Fibroblast of the aortic adventitia (primary cell): ENCODE results near the gene PDZD8. TPM values are rescaled to one million over a fixed set of nuclear protein-coding genes. Genes with fewer than 3 reads are reported as not detected.
A peak's percentile ranks its signal among the peaks of the same experiment; 100 is the strongest.

Source experiments
- DNase-seq: peaks from one replicate; pipeline ENCODE4 v3.0.0-alpha.2; 2010; ENCODE audit warnings: low read depth
- H3K4me3 ChIP-seq: 2 replicates; pipeline ENCODE4 v1.5.1; 2011; ENCODE audit warnings: low read depth, mild to moderate bottlenecking, control low read depth, low read length, moderate library complexity
- total RNA-seq: library from RNA; depleted of rRNA; stranded (reverse); fragments of >200 nt; gene quantifications from 2 replicates; pipeline ENCODE4 v1.2.3, GENCODE V29; 2012; ENCODE audit warnings: low replicate concordance
- TF ChIP-seq, protein P1 (sequence below): IDR thresholded peaks from 2 replicates; pipeline ENCODE4 v1.5.1; 2011; ENCODE audit warnings: mild to moderate bottlenecking, low read length, control low read depth, inconsistent platforms; ENCODE audit not compliant: insufficient read depth

Gene PDZD8
- total RNA-seq, 1 donor: 42.2 TPM

DNA sequence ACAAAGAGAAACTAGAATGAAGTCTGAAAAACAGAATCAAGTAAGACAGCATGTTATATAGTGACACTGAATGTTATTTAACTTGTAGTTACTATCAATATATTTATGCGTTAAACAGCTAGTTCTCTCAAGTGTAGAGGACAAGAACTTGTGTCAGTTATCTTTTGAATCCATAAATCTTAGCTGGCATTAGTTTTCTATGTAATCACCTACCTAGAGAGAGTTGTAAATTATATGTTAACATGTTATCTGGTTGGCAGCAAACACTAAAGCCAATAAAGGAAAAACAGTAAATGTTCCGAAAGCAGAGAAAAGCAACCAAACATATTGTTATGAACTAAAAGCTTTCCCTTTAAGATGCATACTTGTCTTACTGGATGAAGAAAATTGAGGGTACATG, 97.6 kb downstream of the PDZD8 start:
- TF ChIP-seq, protein P1, sequence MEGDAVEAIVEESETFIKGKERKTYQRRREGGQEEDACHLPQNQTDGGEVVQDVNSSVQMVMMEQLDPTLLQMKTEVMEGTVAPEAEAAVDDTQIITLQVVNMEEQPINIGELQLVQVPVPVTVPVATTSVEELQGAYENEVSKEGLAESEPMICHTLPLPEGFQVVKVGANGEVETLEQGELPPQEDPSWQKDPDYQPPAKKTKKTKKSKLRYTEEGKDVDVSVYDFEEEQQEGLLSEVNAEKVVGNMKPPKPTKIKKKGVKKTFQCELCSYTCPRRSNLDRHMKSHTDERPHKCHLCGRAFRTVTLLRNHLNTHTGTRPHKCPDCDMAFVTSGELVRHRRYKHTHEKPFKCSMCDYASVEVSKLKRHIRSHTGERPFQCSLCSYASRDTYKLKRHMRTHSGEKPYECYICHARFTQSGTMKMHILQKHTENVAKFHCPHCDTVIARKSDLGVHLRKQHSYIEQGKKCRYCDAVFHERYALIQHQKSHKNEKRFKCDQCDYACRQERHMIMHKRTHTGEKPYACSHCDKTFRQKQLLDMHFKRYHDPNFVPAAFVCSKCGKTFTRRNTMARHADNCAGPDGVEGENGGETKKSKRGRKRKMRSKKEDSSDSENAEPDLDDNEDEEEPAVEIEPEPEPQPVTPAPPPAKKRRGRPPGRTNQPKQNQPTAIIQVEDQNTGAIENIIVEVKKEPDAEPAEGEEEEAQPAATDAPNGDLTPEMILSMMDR: no peak
- no peak for DNase-seq
- no peak overlapping the region for H3K4me3 ChIP-seq

DNA sequence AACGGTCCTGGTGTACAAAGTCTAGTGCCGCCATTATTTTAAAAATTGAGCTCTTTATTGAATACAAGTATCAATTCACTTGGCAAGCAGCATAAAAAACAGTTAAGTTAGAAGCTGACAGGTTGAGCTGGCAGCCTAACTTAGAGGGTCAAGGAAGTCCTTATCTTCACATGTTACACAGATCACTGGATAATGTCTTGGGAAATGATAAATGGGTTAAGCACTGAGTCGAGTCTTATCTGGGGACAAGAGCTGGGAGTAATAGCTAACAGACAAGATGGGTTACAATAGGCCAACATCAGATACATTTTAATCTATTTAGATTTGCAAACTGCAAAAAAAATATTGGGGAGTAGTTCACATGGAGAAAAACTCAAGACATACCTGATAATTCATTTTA, 100.1 kb downstream of the PDZD8 start:
- TF ChIP-seq, protein P1: no peak
- no peak overlapping the region for H3K4me3 ChIP-seq
- no peak for DNase-seq

DNA sequence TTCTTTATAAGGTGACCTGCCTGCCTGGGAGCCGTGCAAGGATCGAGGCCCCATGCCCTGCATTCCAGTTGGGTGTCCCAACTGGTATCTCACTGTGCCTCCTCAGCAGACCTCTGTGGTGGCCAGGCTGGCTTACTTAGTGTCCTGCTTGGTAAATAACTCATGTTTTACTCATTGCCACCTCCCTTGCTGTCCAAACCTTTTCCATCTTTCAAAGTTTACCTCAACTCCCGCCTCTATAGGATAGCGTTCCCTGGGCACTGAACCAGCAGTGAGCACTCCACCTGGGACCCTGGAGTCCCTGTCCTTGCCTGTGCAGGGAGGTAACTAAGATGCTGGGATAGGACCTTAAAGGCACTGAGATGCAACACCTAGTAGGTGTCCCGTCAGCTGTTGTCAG, 100.7 kb downstream of the PDZD8 start:
- H3K4me3 ChIP-seq: no peak overlapping the region
- DNase-seq: no peak
- TF ChIP-seq, protein P1: no peak

DNA sequence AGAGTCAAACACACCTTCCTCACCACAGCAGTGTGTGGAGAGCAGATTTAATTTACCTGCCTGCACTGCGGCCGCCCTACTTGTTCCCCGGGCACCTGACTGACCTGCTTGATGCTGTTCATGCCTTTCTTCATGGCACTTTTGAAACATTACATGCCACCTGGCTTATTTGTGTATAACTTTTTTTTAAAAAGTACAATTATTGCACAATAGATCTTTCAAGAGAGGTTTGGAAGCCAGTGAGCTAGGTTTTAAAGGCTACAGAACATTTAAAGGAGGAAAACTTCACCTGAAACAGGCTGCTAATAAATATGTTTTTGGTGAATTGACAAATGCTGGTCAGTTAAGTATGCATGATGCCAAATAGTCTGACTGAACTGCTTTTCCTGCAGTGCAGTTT, 101.3 kb downstream of the PDZD8 start:
- TF ChIP-seq, protein P1: no peak
- no peak overlapping the region for H3K4me3 ChIP-seq

DNA sequence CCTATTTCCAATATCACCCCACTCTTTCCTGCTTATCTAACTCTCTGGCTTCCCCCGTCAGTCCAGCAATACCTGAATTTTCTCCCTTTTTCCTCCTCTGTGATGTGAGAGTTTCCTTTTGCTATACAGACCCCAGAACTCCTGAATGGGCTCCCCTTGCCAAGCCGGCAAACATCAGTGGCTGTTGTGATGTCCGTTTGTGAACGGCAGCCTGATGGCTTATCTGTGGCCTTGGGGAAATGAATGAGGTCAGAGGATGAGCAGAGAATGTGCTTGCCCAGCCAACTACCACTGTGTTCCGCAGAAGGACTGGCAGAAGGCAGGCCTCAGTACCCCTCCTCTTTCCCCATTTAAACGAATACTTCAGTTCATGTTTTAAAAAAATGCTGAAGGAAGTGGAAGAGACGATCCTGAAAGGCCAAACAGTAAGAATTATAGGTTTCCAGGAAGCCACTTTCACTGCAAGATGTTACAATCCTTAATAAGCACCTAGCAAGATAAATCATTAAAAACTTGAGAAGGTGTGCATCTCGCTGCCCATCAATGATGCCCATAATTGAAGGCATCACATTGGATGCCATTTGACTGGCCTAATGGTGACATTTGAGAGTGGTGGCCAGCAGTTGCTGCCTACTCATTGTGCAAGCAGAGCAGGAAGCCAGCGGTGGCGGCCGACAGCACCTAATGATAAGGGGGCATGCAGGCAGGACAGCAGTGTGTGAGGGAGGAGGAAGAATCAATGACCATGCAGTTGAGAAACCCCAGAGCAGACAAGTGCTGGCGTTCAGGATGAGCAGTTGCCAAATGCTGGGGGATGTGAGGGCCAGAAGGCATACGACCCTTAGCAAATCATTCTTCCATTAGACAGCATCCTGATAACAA, 102.8 kb downstream of the PDZD8 start:
- DNase-seq: no peak
- TF ChIP-seq, protein P1: no peak
- H3K4me3 ChIP-seq: no peak overlapping the region

More for the DNA sequence above, 101.3 kb downstream of the PDZD8 start:
- no peak for DNase-seq

DNA sequence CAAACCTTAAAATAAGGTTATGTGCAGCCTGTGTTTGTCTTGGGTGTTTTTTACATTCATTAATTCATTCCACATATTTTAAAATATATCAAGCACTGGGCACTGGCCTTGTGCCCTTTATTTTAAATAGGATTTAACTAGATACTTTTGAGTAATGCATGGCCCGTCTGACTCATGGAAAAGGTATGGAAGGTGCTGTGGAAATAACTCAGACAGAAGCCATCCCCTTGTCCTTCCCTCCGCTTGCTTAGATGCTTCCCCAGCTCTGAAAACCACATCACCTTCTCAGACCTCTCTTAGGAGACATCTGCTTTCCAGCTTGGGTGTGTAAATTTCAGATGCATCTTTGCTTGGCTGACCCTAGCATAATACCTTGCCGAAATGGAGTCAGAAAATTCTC, 103.8 kb downstream of the PDZD8 start:
- DNase-seq: peak; percentile 2
- no peak overlapping the region for H3K4me3 ChIP-seq
- TF ChIP-seq, protein P1: no peak

DNA sequence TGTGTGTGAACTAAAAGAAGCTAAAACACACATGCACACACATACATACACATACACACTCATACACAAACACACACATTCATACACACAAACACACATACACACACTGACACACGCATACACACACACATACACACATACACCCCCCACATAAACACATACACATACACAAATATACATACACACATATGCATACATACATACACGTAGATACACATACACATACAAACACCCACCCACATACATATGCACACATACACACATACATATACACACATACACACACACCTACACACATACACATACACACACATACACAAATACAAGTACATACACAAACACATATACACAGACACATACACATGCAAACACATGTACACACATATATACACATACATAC, 106.3 kb downstream of the PDZD8 start:
- H3K4me3 ChIP-seq: no peak overlapping the region
- no peak for DNase-seq
- TF ChIP-seq, protein P1: no peak
